SK-N-SH (cell line): Measurements from ENCODE around the gene WNT6.

ENCODE experiments used
- CTCF ChIP-seq: fragments of 200-600 bp; sonication (generic); IDR thresholded peaks from 2 replicates; pipeline ENCODE4 v1.6.1; 2017; ENCODE audit warnings: antibody characterized with exemption, mild to moderate bottlenecking, moderate library complexity
- GABPA ChIP-seq: IDR thresholded peaks from 2 replicates; pipeline ENCODE4 v1.4.0; 2012; ENCODE audit warnings: low read depth, mild to moderate bottlenecking
- JUND ChIP-seq: IDR thresholded peaks from 2 replicates; pipeline ENCODE4 v1.4.0; 2012
- POLR2AphosphoS5 ChIP-seq: IDR thresholded peaks from 2 replicates; pipeline ENCODE4 v1.6.1; 2012; ENCODE audit warnings: low read depth, low read length
- RCOR1 ChIP-seq: fragments of 150-350 bp; IDR thresholded peaks from 2 replicates; pipeline ENCODE4 v1.6.1; 2017; ENCODE audit warnings: antibody characterized with exemption, low read length

- TF ChIP-seq CTCF (no peak), GABPA (no peak), POLR2AphosphoS5 (no peak), RCOR1 (no peak), JUND (no peak)
Measured at GRCh38 chr2:218881744-218882460, 22.3 kb downstream of the WNT6 start.
